Suprapubic skin (tissue), 4 donors: ENCODE measurements around the gene C5orf47. TPM values are rescaled to one million over a fixed set of nuclear protein-coding genes. Genes with fewer than 3 reads are reported as not detected.

Experiments used
- DNase-seq, 2 donors: peaks; one replicate each; pipeline ENCODE4 v3.0.0-alpha.2; 2019; ENCODE audit warnings: low spot score in 2 of 2
- H3K27ac ChIP-seq: fragments of 200-600 bp; sonication (generic); one replicate; pipeline ENCODE4 v1.5.1; 2019
- H3K27me3 ChIP-seq: fragments of 200-600 bp; sonication (generic); one replicate; pipeline ENCODE4 v1.5.1; 2019
- H3K36me3 ChIP-seq: fragments of 200-600 bp; sonication (generic); one replicate; pipeline ENCODE4 v1.5.1; 2019
- H3K4me1 ChIP-seq: fragments of 200-600 bp; sonication (generic); one replicate; pipeline ENCODE4 v1.5.1; 2019
- H3K4me3 ChIP-seq: fragments of 200-600 bp; sonication (generic); one replicate; pipeline ENCODE4 v1.5.1; 2019; ENCODE audit warnings: mild to moderate bottlenecking
- H3K9me3 ChIP-seq: fragments of 200-600 bp; sonication (generic); one replicate; pipeline ENCODE4 v1.5.1; 2019
- EP300 ChIP-seq: sonication (generic); formaldehyde crosslinking; IDR thresholded peaks from one replicate; pipeline ENCODE4 v1.6.1; 2017; ENCODE audit warnings: antibody characterized with exemption
- POLR2A ChIP-seq, 2 donors: fragments of 450-650 bp; IDR thresholded peaks; one replicate each; pipeline ENCODE4 v1.6.1; 2017; ENCODE audit warnings: antibody characterized with exemption in 2 of 2, mild to moderate bottlenecking in 2 of 2, moderate library complexity in 2 of 2
- POLR2AphosphoS5 ChIP-seq, 3 donors: sonication (generic); formaldehyde crosslinking; IDR thresholded peaks; one replicate each; pipeline ENCODE4 v1.6.1; 2017; ENCODE audit warnings: antibody characterized with exemption in 3 of 3
- WGBS: methylation state at CpG from one replicate; pipeline ENCODE4 v1.1.5; 2018; 5-methylcytosine and 5-hydroxymethylcytosine counted together
- total RNA-seq, 4 donors: library from RNA; depleted of rRNA; stranded (reverse); fragments of >200 nt; gene quantifications; one replicate each; pipeline ENCODE4 v1.1.0, GENCODE V29; 2016
- TF ChIP-seq, protein P1 (sequence below), 2 donors: fragments of 200-600 bp in 1 of 2; fragments of 450-650 bp in 1 of 2; sonication (generic) in 1 of 2; IDR thresholded peaks; one replicate each; pipeline ENCODE4 v1.5.1; 2016 to 2019; ENCODE audit warnings: antibody characterized with exemption in 2 of 2, mild to moderate bottlenecking in 1 of 2, moderate library complexity in 1 of 2

The C5orf47 gene
- total RNA-seq, 4 donors from 2014 or later = not detected

DNA sequence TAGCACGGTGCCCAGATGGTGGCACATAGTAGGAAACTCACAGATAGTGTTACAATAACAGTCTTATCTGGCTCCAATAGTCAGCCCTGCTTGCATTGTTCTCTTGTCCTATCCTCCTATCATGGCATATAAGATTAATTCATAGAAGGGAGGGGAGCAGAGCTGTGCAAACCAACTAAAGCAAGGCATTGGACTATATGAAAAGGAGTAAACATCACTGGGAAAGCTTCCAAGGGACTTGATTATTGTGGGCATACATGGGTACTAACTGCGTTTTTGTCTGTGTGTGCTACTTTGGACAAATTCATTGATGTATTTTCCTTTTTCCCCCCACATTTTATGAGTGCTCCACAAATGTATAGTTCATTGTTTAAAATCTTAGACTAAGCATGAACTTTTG, 43.8 kb upstream of the C5orf47 start:
- TF ChIP-seq EP300 (no peak), POLR2AphosphoS5 (IDR thresholded peaks at IDR 0.05) (no peak), POLR2A (IDR thresholded peaks at IDR 0.05) (no peak)
- TF ChIP-seq, protein P1, sequence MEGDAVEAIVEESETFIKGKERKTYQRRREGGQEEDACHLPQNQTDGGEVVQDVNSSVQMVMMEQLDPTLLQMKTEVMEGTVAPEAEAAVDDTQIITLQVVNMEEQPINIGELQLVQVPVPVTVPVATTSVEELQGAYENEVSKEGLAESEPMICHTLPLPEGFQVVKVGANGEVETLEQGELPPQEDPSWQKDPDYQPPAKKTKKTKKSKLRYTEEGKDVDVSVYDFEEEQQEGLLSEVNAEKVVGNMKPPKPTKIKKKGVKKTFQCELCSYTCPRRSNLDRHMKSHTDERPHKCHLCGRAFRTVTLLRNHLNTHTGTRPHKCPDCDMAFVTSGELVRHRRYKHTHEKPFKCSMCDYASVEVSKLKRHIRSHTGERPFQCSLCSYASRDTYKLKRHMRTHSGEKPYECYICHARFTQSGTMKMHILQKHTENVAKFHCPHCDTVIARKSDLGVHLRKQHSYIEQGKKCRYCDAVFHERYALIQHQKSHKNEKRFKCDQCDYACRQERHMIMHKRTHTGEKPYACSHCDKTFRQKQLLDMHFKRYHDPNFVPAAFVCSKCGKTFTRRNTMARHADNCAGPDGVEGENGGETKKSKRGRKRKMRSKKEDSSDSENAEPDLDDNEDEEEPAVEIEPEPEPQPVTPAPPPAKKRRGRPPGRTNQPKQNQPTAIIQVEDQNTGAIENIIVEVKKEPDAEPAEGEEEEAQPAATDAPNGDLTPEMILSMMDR (IDR thresholded peaks at IDR 0.05) = no peak
- Histone ChIP-seq H3K27me3 (no peaks in the 10 kb centered on the region), H3K4me3 (no peak overlapping the region), H3K27ac (no peak overlapping the region), H3K9me3 (no peaks in the 10 kb centered on the region), H3K36me3 (peaks cover 51% of the 10 kb centered on the region), H3K4me1 (peaks cover 12% of the 10 kb centered on the region)
- DNase-seq = no peak
- 96% methylated on average over 2 of the region's 2 CpGs for WGBS

- DNase-seq = no peak
- H3K36me3 ChIP-seq = peaks cover 62% of the 10 kb centered on the region
These were observed 42.6 kb upstream of the C5orf47 start for GRCh38 chr5:173946323-173946722.

GRCh38 chr5:173950829-173951228, 38.1 kb upstream of the C5orf47 start:
- H3K4me1 ChIP-seq = no peaks in the 10 kb centered on the region
- TF ChIP-seq EP300 = no peak
- TF ChIP-seq, protein P1 (IDR thresholded peaks at IDR 0.05) = no peak
- no peak for TF ChIP-seq POLR2A (IDR thresholded peaks at IDR 0.05)
- no peak for TF ChIP-seq POLR2AphosphoS5 (IDR thresholded peaks at IDR 0.05)
- no peak overlapping the region for H3K4me3 ChIP-seq
- no peaks in the 10 kb centered on the region for H3K27me3 ChIP-seq
- WGBS = 96% methylated on average over 2 of the region's 2 CpGs
- DNase-seq = no peak
- no peaks in the 10 kb centered on the region for H3K9me3 ChIP-seq
- H3K27ac ChIP-seq = no peak overlapping the region
- H3K36me3 ChIP-seq = peaks cover 97% of the 10 kb centered on the region

More at GRCh38 chr5:173946323-173946722, 42.6 kb upstream of the C5orf47 start:
- H3K9me3 ChIP-seq = no peaks in the 10 kb centered on the region
- no peaks in the 10 kb centered on the region for H3K27me3 ChIP-seq
- H3K27ac ChIP-seq = no peak overlapping the region
- WGBS = 98% methylated on average over 2 of the region's 2 CpGs
- H3K4me1 ChIP-seq = peaks cover 12% of the 10 kb centered on the region
- H3K4me3 ChIP-seq = no peak overlapping the region
- TF ChIP-seq POLR2A (IDR thresholded peaks at IDR 0.05) (no peak), POLR2AphosphoS5 (IDR thresholded peaks at IDR 0.05) (no peak), EP300 (no peak)
- TF ChIP-seq, protein P1 (IDR thresholded peaks at IDR 0.05) = no peak

DNA sequence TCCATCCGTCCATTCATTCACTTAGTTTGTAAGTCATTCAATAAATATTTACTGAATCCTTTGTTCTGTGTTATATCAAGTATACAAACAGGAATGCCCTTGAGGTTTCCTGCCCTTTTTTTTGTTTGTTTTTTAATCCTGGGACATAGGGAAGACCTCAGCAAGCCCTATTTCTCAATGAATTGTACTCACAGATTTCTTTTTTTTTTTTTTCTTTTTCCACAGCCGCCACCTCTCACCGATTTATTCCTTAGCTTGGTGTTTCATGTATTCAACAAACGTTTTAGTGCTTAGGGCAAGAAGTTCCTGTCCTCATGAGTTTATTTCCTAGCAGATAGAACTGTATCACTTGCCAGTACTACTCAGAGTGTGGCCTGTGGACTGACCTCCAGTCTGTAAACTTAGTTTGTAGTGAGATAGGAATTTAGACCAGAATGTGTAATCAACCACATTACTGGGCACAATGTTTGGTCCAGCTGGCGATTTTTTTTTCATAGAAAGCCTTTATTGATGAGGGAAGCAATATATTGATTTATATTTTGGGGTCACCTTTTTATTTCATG, 35.4 kb upstream of the C5orf47 start:
- H3K4me3 ChIP-seq = no peak overlapping the region
- peaks cover 73% of the 10 kb centered on the region for H3K36me3 ChIP-seq
- DNase-seq = no peak
- H3K27ac ChIP-seq = no peak overlapping the region
- no peaks in the 10 kb centered on the region for H3K9me3 ChIP-seq
- no peak for TF ChIP-seq POLR2AphosphoS5 (IDR thresholded peaks at IDR 0.05)
- TF ChIP-seq POLR2A (IDR thresholded peaks at IDR 0.05) = no peak
- TF ChIP-seq EP300 = no peak
- TF ChIP-seq, protein P1 (IDR thresholded peaks at IDR 0.05) = no peak
- no peaks in the 10 kb centered on the region for H3K27me3 ChIP-seq
- 84% methylated on average over 5 of the region's 5 CpGs for WGBS
- no peaks in the 10 kb centered on the region for H3K4me1 ChIP-seq

- Histone ChIP-seq H3K36me3 (peaks cover 63% of the 10 kb centered on the region), H3K27me3 (no peaks in the 10 kb centered on the region), H3K4me3 (no peak overlapping the region), H3K27ac (no peak overlapping the region), H3K4me1 (no peaks in the 10 kb centered on the region), H3K9me3 (no peaks in the 10 kb centered on the region)
- DNase-seq = no peak
- WGBS = 73% methylated on average over 6 of the region's 6 CpGs
- TF ChIP-seq POLR2A (IDR thresholded peaks at IDR 0.05) = no peak
These were observed 34.1 kb upstream of the C5orf47 start for GRCh38 chr5:173954671-173955521.
